ENCODE measurements around the gene STX8. TPM values are rescaled to one million over a fixed set of nuclear protein-coding genes. Genes with fewer than 3 reads are reported as not detected.

Gene STX8
- total and polyA plus RNA-seq, 12 donors: 53.3 to 80.1 (median 63.9) TPM

DNA sequence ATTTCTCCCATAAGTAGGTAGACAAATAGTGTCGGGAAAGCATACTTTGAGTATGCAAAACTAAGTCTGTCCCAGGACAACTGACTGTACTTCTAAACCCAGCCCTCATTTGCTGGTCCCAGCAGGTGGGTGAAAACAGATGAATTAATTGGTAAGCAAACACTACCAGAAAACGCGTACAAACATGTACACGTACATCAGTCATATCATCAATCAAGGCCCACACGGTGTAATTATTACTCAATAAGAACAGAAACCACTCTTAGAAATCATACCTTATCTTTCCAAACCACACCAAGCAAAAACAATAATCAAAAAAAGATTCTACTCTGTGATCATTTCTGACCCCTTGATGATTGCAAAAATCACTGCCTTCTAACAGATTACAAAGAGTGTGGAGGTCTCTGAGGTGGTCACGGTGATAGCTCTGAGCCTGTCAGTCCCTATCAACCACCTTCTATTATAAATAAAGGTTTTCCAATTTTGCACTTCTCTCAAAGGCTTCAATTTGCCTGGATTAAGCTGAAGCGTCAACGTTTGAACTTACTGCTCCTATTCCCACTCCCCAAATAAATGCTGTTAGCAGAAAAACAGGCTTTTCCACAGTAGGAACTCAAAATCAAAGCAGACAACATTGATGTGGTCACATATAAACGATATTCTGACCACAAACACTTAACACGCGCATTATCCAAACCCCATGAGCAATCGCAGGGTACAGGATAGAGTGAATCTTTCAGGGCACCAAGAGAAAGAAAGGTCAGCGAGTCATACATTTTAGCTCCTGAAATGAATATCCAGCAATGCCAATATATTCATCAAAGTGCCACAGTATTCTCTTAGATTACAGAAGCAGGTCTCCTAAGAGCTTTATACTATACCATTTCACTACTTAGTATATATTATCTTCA, 211.9 kb downstream of the STX8 start:
- ATAC-seq (no peak), DNase-seq (no peak)
- TF ChIP-seq, protein P1, sequence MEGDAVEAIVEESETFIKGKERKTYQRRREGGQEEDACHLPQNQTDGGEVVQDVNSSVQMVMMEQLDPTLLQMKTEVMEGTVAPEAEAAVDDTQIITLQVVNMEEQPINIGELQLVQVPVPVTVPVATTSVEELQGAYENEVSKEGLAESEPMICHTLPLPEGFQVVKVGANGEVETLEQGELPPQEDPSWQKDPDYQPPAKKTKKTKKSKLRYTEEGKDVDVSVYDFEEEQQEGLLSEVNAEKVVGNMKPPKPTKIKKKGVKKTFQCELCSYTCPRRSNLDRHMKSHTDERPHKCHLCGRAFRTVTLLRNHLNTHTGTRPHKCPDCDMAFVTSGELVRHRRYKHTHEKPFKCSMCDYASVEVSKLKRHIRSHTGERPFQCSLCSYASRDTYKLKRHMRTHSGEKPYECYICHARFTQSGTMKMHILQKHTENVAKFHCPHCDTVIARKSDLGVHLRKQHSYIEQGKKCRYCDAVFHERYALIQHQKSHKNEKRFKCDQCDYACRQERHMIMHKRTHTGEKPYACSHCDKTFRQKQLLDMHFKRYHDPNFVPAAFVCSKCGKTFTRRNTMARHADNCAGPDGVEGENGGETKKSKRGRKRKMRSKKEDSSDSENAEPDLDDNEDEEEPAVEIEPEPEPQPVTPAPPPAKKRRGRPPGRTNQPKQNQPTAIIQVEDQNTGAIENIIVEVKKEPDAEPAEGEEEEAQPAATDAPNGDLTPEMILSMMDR (IDR thresholded peaks at IDR 0.05): no peak
- WGBS, 2 donors: 92 to 95% methylated on average over 13 of the region's 13 CpGs
- Histone ChIP-seq H3K27me3 (no peaks in the 10 kb centered on the region), H3K36me3 (no peaks in the 10 kb centered on the region), H3K9me3 (no peaks in the 10 kb centered on the region), H3K27ac (peak overlapping the region in 1 of 10 donors; percentile 17), H3K4me3 (no peak overlapping the region), H3K4me1 (peaks cover 0 to 41% (median 16%) of the 10 kb centered on the region in 9 donors)
- intact Hi-C loops (cut with DNase I): no loop called here

GRCh38 chr17:9361188-9361955, 214.2 kb downstream of the STX8 start:
- Histone ChIP-seq H3K36me3 (no peaks in the 10 kb centered on the region), H3K9me3 (no peaks in the 10 kb centered on the region), H3K27me3 (no peaks in the 10 kb centered on the region), H3K27ac (peak overlapping the region in 3 of 10 donors; percentile 0 to 54 (median 37)), H3K4me1 (peaks cover 0 to 24% (median 6%) of the 10 kb centered on the region in 9 donors), H3K4me3 (peak overlapping the region in 1 of 10 donors; percentile 5)
- DNase-seq: no peak
- TF ChIP-seq, protein P1 (IDR thresholded peaks at IDR 0.05): no peak
- intact Hi-C loops (cut with DNase I): no loop called here
- WGBS, 2 donors: 72 to 78% methylated on average over 7 of the region's 7 CpGs
- peak in 7 of 8 donors; percentile 41 to 81 (median 64) for ATAC-seq

- peak overlapping the region in 1 of 10 donors; percentile 5 for H3K4me3 ChIP-seq
- TF ChIP-seq, protein P1 (IDR thresholded peaks at IDR 0.05): no peak
- no peaks in the 10 kb centered on the region for H3K9me3 ChIP-seq
- DNase-seq: peak in 1 of 2 donors; percentile 11
- peaks cover 0 to 27% (median 6%) of the 10 kb centered on the region in 9 donors for H3K4me1 ChIP-seq
- intact Hi-C loops (cut with DNase I): no loop called here
- peak overlapping the region in 3 of 10 donors; percentile 0 to 54 (median 37) for H3K27ac ChIP-seq
- WGBS, 2 donors: 60 to 67% methylated on average over 13 of the region's 13 CpGs
- peak; percentile 71 to 94 (median 90) for ATAC-seq
- no peaks in the 10 kb centered on the region for H3K27me3 ChIP-seq
- H3K36me3 ChIP-seq: no peaks in the 10 kb centered on the region
These were observed 214.9 kb downstream of the STX8 start for GRCh38 chr17:9360677-9361081.

DNA sequence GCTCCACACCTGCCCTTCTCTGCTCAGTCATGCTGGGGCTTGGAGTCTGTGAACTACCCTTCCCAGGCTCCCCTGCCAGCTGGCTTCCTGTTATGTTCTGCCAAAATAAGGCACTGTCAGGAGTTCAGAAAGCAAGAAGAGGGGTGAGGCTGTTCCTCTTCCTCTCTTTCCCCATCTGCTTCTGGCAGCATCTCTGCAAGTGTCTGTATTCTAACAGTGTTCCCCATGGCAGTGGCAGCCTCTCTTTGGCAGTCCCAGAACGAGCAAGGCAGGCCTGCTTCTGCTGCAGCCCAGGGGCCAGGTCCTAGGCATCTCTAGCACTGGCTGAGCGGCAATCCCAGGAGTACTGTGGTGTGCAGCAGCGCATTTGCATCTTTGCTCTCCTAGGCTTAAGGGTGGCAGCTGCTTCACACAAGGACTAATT, 219.1 kb downstream of the STX8 start:
- H3K4me3 ChIP-seq: no peak overlapping the region
- H3K4me1 ChIP-seq: peaks cover 0 to 21% (median 6%) of the 10 kb centered on the region in 9 donors
- H3K9me3 ChIP-seq: no peaks in the 10 kb centered on the region
- no peaks in the 10 kb centered on the region for H3K27me3 ChIP-seq
- TF ChIP-seq, protein P1 (IDR thresholded peaks at IDR 0.05): no peak
- H3K36me3 ChIP-seq: no peaks in the 10 kb centered on the region
- intact Hi-C loops (cut with DNase I): loop anchor here in 1 of 10 donors (10.0 kb wide), 1 partner anchor 62 kb away; no protein-coding TSS in a partner anchor
- peak; percentile 7 to 13 for DNase-seq
- peak in 7 of 8 donors; percentile 26 to 75 (median 45) for ATAC-seq
- H3K27ac ChIP-seq: no peak overlapping the region
- 81 to 83% methylated on average over 3 of the region's 3 CpGs for WGBS, 2 donors
